SJCRH30 (cell line): Measurements from ENCODE around the gene BRAF. TPM values are rescaled to one million over a fixed set of nuclear protein-coding genes. Genes with fewer than 3 reads are reported as not detected.
A peak's percentile ranks its signal among the peaks of the same experiment; 100 is the strongest.
"Not testable (repeated sequence)": the region's sequence is repeated elsewhere in the genome, so short reads cannot be mapped to it uniquely, and the experiment has no call there.

Experiments used
- DNase-seq, 2 experiments: peaks; one replicate each; pipeline ENCODE4 v3.0.0-alpha.2; 2015 to 2020
- H3K27ac ChIP-seq: fragments of 250-450 bp; sonication (Bioruptor Pico); 2 replicates; pipeline ENCODE4 v1.5.1; 2020; ENCODE audit warnings: mild to moderate bottlenecking, moderate library complexity
- H3K27me3 ChIP-seq: fragments of 250-450 bp; sonication (Bioruptor Pico); 2 replicates; pipeline ENCODE4 v1.5.1; 2020; ENCODE audit warnings: mild to moderate bottlenecking, moderate library complexity
- H3K36me3 ChIP-seq: fragments of 250-450 bp; sonication (Bioruptor Pico); 2 replicates; pipeline ENCODE4 v1.5.1; 2020; ENCODE audit warnings: mild to moderate bottlenecking, moderate library complexity
- H3K4me1 ChIP-seq: fragments of 250-450 bp; sonication (Bioruptor Pico); 2 replicates; pipeline ENCODE4 v1.5.1; 2020; ENCODE audit warnings: mild to moderate bottlenecking, moderate library complexity
- H3K4me3 ChIP-seq: fragments of 250-450 bp; sonication (Bioruptor Pico); 2 replicates; pipeline ENCODE4 v1.5.1; 2020; ENCODE audit warnings: mild to moderate bottlenecking, moderate library complexity
- H3K9me3 ChIP-seq: fragments of 250-450 bp; sonication (Bioruptor Pico); replicated peaks from 2 replicates; pipeline ENCODE4 v1.5.1; 2020; ENCODE audit warnings: mild to moderate bottlenecking, moderate library complexity
- total RNA-seq: library from RNA; depleted of rRNA; stranded (reverse); fragments of >200 nt; shearing (Covaris generic); gene quantifications from 2 replicates; pipeline ENCODE4 v1.2.3, GENCODE V29; 2014; rRNA removed

BRAF gene
- total RNA-seq: 21.8 and 26.2 TPM in 2 replicates

GRCh38 chr7:140924821-140925421, at the start of gene BRAF:
BRAF (minus strand) TSS chr7:140924929; CDS start chr7:140924703, 226 bp downstream.
- peak; percentile 87 to 91 for DNase-seq
- Histone ChIP-seq H3K36me3 (no peaks in the 10 kb centered on the region), H3K4me1 (no peaks in the 10 kb centered on the region), H3K27ac (peak within 1 kb of the TSS; percentile 89), H3K4me3 (peak within 1 kb of the TSS; percentile 97), H3K27me3 (no peaks in the 10 kb centered on the region), H3K9me3 (no peaks in the 10 kb centered on the region)

GRCh38 chr7:140972876-140973829, 48.4 kb upstream of the BRAF start:
- peak in 1 of 2 experiments; percentile 16 for DNase-seq
- Histone ChIP-seq H3K27me3 (no peaks in the 10 kb centered on the region), H3K4me3 (no peak overlapping the region), H3K9me3 (no peaks in the 10 kb centered on the region), H3K27ac (no peak overlapping the region), H3K36me3 (no peaks in the 10 kb centered on the region), H3K4me1 (0 out of 2 replicates have a peak, but pooled peaks cover 9% of the 10 kb centered on the region)

GRCh38 chr7:140972344-140972743, 47.6 kb upstream of the BRAF start:
- no peak for DNase-seq
- Histone ChIP-seq H3K27ac (no peak overlapping the region), H3K4me3 (no peak overlapping the region), H3K27me3 (no peaks in the 10 kb centered on the region), H3K4me1 (0 out of 2 replicates have a peak, but pooled peaks cover 9% of the 10 kb centered on the region), H3K36me3 (no peaks in the 10 kb centered on the region), H3K9me3 (no peaks in the 10 kb centered on the region)

- Histone ChIP-seq H3K4me3 (no peak overlapping the region), H3K27ac (no peak overlapping the region), H3K36me3 (no peaks in the 10 kb centered on the region), H3K4me1 (0 out of 2 replicates have a peak, but pooled peaks cover 2% of the 10 kb centered on the region), H3K9me3 (peaks cover 2% of the 10 kb centered on the region; the same call in 1 of the 2 replicates), H3K27me3 (no peaks in the 10 kb centered on the region; the same call in 1 of the 2 replicates)
- DNase-seq: no peak
Measured at GRCh38 chr7:140967438-140967837, 42.7 kb upstream of the BRAF start.

GRCh38 chr7:140966561-140967233, 42.0 kb upstream of the BRAF start:
- DNase-seq: no peak
- Histone ChIP-seq H3K4me1 (no peaks in the 10 kb centered on the region), H3K27me3 (no peaks in the 10 kb centered on the region; the same call in 1 of the 2 replicates), H3K4me3 (no peak overlapping the region), H3K36me3 (no peaks in the 10 kb centered on the region), H3K9me3 (peaks cover 4% of the 10 kb centered on the region; the same call in 1 of the 2 replicates), H3K27ac (no peak overlapping the region)

GRCh38 chr7:140961117-140961516, 36.4 kb upstream of the BRAF start:
- no peak overlapping the region for H3K27ac ChIP-seq

GRCh38 chr7:140956997-140957396, 32.3 kb upstream of the BRAF start:
- not testable (repeated sequence) for H3K27ac ChIP-seq, H3K4me3 ChIP-seq, H3K9me3 ChIP-seq, DNase-seq, H3K4me1 ChIP-seq, H3K27me3 ChIP-seq, H3K36me3 ChIP-seq

More at GRCh38 chr7:140961117-140961516, 36.4 kb upstream of the BRAF start:
- no peaks in the 10 kb centered on the region for H3K36me3 ChIP-seq
- no peaks in the 10 kb centered on the region for H3K4me1 ChIP-seq
- DNase-seq: no peak
- H3K27me3 ChIP-seq: no peaks in the 10 kb centered on the region; the same call in 1 of the 2 replicates
- H3K9me3 ChIP-seq: peaks cover 4% of the 10 kb centered on the region; the same call in 1 of the 2 replicates
- no peak overlapping the region for H3K4me3 ChIP-seq

- Histone ChIP-seq H3K4me1 (no peaks in the 10 kb centered on the region), H3K27ac (no peak overlapping the region), H3K9me3 (no peaks in the 10 kb centered on the region), H3K4me3 (no peak overlapping the region), H3K36me3 (no peaks in the 10 kb centered on the region), H3K27me3 (0 out of 2 replicates have a peak, but pooled peaks cover 3% of the 10 kb centered on the region)
- DNase-seq: no peak
Measured at GRCh38 chr7:140945940-140946339, 21.2 kb upstream of the BRAF start.

GRCh38 chr7:140942242-140942641, 17.5 kb upstream of the BRAF start:
- not testable (repeated sequence) for DNase-seq, H3K36me3 ChIP-seq, H3K27me3 ChIP-seq, H3K9me3 ChIP-seq, H3K4me1 ChIP-seq, H3K27ac ChIP-seq, H3K4me3 ChIP-seq

GRCh38 chr7:140940898-140941297, 16.2 kb upstream of the BRAF start:
- Histone ChIP-seq H3K36me3 (no peaks in the 10 kb centered on the region), H3K27ac (no peak overlapping the region), H3K4me1 (no peaks in the 10 kb centered on the region), H3K4me3 (no peak overlapping the region), H3K9me3 (no peaks in the 10 kb centered on the region), H3K27me3 (0 out of 2 replicates have a peak, but pooled peaks cover 3% of the 10 kb centered on the region)
- no peak for DNase-seq

- Histone ChIP-seq H3K36me3 (no peaks in the 10 kb centered on the region), H3K4me3 (no peak overlapping the region), H3K27me3 (no peaks in the 10 kb centered on the region), H3K4me1 (no peaks in the 10 kb centered on the region), H3K9me3 (no peaks in the 10 kb centered on the region), H3K27ac (no peak overlapping the region)
- no peak for DNase-seq
Measured at GRCh38 chr7:140937702-140938264, 13.1 kb upstream of the BRAF start.

- Histone ChIP-seq H3K27me3 (no peaks in the 10 kb centered on the region), H3K27ac (no peak overlapping the region), H3K4me3 (no peak overlapping the region), H3K36me3 (no peaks in the 10 kb centered on the region), H3K4me1 (no peaks in the 10 kb centered on the region), H3K9me3 (no peaks in the 10 kb centered on the region)
- no peak for DNase-seq
Measured at GRCh38 chr7:140928491-140929309, 4.0 kb upstream of the BRAF start.

- not testable (repeated sequence) for H3K9me3 ChIP-seq, H3K4me1 ChIP-seq, H3K27ac ChIP-seq, H3K4me3 ChIP-seq, H3K36me3 ChIP-seq, H3K27me3 ChIP-seq, DNase-seq
Measured at GRCh38 chr7:140927945-140928344, 3.2 kb upstream of the BRAF start.

- H3K4me3 ChIP-seq: no peak overlapping the region
- H3K9me3 ChIP-seq: no peaks in the 10 kb centered on the region
- no peaks in the 10 kb centered on the region for H3K4me1 ChIP-seq
- no peaks in the 10 kb centered on the region for H3K36me3 ChIP-seq
- no peak for DNase-seq
- H3K27ac ChIP-seq: no peak overlapping the region
- H3K27me3 ChIP-seq: no peaks in the 10 kb centered on the region
Measured at GRCh38 chr7:140927351-140927750, 2.6 kb upstream of the BRAF start.
